Activated T-cell treated with anti-CD3 and anti-CD28 coated beads, Interleukin-2, amount 50 U/mL, for 24 hours (primary cell): Measurements from ENCODE around the gene CACNA2D3.

Experiments
- DNase-seq: peaks from one replicate; pipeline ENCODE4 v3.0.0-alpha.2; 2020
- H3K27ac Mint-ChIP-seq: 2 replicates; pipeline ENCODE4 v1.8.0; 2020; ENCODE audit warnings: mild to moderate bottlenecking, mixed read lengths
- H3K27me3 Mint-ChIP-seq: 2 replicates; pipeline ENCODE4 v1.8.0; 2020; ENCODE audit warnings: mixed read lengths
- H3K36me3 Mint-ChIP-seq: 2 replicates; pipeline ENCODE4 v1.8.0; 2020; ENCODE audit warnings: low read depth, mixed read lengths
- H3K4me1 Mint-ChIP-seq: 2 replicates; pipeline ENCODE4 v1.8.0; 2020; ENCODE audit warnings: low read depth, mixed read lengths
- H3K4me3 Mint-ChIP-seq: 2 replicates; pipeline ENCODE4 v1.8.0; 2020; ENCODE audit warnings: mild to moderate bottlenecking, moderate library complexity, mixed read lengths
- H3K9me3 Mint-ChIP-seq: 2 replicates; pipeline ENCODE4 v1.8.0; 2020; ENCODE audit warnings: mixed read lengths

Gene CACNA2D3

DNA sequence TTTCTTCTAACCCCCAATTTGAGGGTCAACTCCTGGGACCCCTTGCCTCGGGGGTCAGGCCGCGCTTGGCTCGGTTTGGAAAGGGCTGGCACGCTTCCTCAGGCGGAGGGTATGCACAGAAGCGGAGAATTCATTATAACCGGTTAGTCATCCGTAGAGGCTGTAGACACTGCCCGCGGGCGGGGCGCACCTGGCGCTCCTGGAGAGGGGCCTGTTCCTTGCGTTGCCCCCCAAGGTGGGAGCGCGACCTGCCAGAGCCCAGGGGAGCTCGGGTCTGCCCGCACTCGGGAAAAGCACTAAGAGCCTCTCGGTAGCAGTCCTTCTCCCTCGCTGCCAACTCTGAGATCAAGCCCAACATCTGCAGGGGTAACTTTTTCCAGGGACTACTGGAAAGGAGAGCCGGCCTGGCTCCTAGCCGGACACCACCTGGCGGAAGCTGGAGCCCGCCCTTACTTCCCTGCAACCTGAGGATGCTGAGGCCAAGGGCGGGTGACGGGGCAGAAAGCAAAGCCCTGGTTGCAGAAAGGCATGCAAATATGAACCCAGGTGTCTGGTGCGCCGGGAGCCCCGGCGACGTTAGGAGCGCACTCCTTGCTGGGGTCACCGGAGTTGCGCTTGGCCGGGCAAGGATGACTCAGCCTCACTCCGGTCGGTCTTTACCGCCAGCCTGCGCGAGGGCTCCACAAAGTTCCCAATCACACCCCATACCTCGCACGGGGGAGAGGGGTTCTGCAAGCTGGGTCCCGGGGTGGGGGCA lies 1.5 kb upstream of the CACNA2D3 start:
- H3K9me3 Mint-ChIP-seq: no peaks in the 10 kb centered on the region
- H3K4me1 Mint-ChIP-seq: peaks cover 6% of the 10 kb centered on the region
- H3K4me3 Mint-ChIP-seq: no peak overlapping the region
- no peaks in the 10 kb centered on the region for H3K36me3 Mint-ChIP-seq
- H3K27me3 Mint-ChIP-seq: peaks cover 54% of the 10 kb centered on the region
- H3K27ac Mint-ChIP-seq: no peak overlapping the region
- DNase-seq: no peak

DNA sequence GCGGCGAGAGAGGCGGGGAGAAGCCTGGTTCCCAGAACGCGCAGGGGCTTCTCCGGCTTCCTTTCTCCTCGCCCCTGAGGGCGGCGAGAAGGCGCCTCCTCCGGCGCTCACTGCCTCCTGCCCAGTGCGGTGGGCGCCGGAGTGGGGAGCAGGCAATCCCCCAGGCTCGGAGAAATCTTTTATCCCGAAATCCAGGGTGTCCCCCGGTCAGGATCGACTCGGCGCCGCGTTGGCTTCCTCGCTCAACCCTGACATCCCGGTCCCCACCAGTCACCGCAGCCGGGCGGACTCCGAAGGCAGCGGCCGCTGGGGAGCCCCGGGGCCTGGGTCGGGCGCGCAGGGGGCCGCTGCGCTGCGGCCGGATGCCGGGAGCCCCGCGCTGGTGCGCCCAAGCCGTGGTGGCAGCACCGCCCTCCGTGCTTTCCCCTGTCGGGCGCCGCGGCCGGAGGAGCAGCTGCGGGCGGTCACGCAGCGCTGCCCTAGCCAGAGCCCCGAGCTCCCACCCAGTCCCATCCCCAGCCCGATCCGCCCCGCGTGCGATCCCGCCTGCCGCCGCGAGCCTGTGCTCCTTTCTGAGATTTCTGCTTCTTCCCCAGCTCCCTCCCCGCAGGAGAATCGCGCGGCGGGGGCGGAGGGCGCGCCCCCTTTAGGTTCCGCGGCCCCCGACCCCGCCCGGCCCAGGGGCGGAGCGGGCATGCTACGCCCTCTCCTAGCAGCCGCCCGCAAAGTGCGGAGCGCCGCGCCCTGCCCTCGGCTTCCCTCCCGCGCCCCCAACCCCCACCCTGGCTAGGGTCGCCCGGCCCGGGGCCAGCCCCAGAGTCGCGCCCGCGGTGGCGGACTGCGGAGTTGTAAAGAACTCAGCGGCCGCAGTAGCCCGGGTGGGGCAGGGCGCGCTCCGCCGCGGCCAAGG lies 683 bp upstream of the CACNA2D3 start:
- no peak overlapping the region for H3K4me3 Mint-ChIP-seq
- H3K36me3 Mint-ChIP-seq: no peaks in the 10 kb centered on the region
- H3K27me3 Mint-ChIP-seq: peaks cover 58% of the 10 kb centered on the region
- no peak for DNase-seq
- peaks cover 6% of the 10 kb centered on the region for H3K4me1 Mint-ChIP-seq
- H3K9me3 Mint-ChIP-seq: no peaks in the 10 kb centered on the region
- no peak overlapping the region for H3K27ac Mint-ChIP-seq

DNA sequence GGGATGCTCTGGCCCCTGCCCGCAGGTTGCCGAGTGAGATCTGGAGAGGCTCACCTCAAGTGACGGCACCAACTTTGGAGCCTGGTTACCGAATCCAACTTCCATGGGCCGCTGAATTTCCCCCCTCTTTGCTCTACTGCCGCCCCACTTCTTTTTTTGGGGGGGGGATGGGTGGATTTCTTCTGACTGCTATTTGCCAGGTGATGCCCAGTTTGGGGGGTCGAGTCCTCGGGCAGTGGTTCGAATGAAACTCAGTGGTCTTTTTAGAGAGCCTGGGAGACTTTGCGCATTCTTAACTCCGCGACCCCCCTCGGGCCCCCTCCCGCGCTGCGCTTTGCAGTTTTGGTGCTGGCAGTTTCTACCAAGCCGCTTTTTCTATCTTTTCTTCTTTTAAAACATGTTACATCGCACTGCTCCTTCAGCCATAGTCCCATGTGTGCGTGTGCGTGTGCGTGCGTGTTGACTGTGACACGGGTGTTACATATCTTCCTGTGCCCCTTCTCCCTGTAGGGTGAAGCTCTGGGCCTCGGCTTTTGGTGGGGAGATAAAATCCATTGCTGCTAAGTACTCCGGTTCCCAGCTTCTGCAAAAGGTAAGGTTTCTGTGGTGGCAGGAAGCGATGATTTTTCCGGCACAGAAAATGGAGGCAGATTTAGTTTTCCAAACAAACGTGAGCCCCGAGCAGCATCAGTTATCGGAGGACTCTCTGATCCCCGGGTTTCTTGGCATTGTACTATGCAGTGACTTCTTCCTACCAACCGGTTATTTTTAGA lies 837 bp downstream of the CACNA2D3 start:
- H3K27me3 Mint-ChIP-seq: peaks cover 69% of the 10 kb centered on the region
- H3K4me3 Mint-ChIP-seq: no peak overlapping the region
- H3K4me1 Mint-ChIP-seq: peaks cover 6% of the 10 kb centered on the region
- no peak for DNase-seq
- no peaks in the 10 kb centered on the region for H3K36me3 Mint-ChIP-seq
- H3K9me3 Mint-ChIP-seq: no peaks in the 10 kb centered on the region
- no peak overlapping the region for H3K27ac Mint-ChIP-seq

DNA sequence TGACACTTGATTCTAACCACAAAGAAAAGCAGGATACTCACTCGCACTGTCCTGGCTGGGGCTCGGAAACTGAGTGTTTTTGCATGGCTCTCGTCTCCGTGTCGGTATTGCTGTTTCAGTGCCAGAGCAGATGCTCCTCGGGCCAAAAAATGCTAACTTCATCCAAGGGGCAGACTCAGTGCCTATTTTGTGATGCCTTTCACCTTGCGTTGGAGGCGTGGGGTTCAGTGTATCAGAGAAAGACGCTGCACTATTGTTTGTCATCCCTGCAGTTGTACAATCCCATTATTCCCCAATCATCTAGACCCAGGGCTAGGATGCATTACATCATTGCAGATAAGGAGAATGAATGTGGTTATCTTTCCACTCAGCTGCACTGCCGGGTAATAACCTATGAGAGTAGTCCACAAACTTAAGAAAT lies 1.4 kb downstream of the CACNA2D3 start:
- no peaks in the 10 kb centered on the region for H3K9me3 Mint-ChIP-seq
- H3K36me3 Mint-ChIP-seq: no peaks in the 10 kb centered on the region
- H3K4me3 Mint-ChIP-seq: no peak overlapping the region
- H3K4me1 Mint-ChIP-seq: peaks cover 6% of the 10 kb centered on the region
- DNase-seq: no peak
- H3K27me3 Mint-ChIP-seq: peaks cover 73% of the 10 kb centered on the region
- H3K27ac Mint-ChIP-seq: no peak overlapping the region

DNA sequence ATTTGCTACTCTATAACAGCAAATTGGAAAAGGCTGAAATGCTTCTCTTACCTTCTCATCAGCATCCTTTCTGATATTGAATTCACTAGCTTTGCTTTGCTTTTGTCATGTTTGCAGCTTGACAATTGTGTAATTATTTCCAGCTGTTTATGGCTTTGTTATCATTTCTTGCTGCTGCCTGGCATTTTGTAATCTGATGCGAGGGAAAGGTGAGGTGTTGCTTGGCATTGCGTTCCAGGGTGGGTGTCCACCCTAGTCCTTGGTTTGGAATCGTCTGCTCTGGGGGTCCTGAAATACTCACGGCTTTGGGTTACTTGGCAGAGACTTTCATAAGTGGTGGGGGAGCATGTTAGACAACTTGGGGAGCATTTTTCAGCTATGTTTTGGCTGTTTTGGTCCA lies 2.9 kb downstream of the CACNA2D3 start:
- Mint-ChIP-seq H3K4me3 (no peak overlapping the region), H3K4me1 (peaks cover 6% of the 10 kb centered on the region), H3K36me3 (no peaks in the 10 kb centered on the region), H3K27ac (no peak overlapping the region), H3K27me3 (peaks cover 66% of the 10 kb centered on the region), H3K9me3 (no peaks in the 10 kb centered on the region)
- no peak for DNase-seq

DNA sequence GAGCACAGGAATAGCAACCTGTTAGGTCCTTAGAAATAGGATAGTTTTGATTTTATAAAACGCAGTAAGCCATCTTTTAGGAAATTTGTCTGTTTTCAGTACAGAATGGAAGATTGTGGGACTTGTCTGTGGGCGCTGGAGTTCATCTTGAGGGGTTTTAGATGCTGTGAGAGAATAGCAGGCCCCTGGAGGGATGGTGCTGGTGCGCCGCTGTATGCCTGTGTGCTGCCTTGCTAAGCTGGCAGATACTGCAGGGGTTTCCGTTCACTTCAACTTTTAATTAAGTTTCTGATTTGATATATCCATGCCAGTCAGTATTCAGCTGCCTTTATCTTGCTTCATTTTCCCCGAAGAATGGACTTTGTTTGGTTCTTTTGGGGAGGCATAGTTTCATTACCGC lies 4.2 kb downstream of the CACNA2D3 start:
- peaks cover 6% of the 10 kb centered on the region for H3K4me1 Mint-ChIP-seq
- DNase-seq: no peak
- H3K36me3 Mint-ChIP-seq: no peaks in the 10 kb centered on the region
- H3K27me3 Mint-ChIP-seq: peaks cover 59% of the 10 kb centered on the region
- H3K4me3 Mint-ChIP-seq: no peak overlapping the region
- H3K9me3 Mint-ChIP-seq: no peaks in the 10 kb centered on the region
- H3K27ac Mint-ChIP-seq: no peak overlapping the region

DNA sequence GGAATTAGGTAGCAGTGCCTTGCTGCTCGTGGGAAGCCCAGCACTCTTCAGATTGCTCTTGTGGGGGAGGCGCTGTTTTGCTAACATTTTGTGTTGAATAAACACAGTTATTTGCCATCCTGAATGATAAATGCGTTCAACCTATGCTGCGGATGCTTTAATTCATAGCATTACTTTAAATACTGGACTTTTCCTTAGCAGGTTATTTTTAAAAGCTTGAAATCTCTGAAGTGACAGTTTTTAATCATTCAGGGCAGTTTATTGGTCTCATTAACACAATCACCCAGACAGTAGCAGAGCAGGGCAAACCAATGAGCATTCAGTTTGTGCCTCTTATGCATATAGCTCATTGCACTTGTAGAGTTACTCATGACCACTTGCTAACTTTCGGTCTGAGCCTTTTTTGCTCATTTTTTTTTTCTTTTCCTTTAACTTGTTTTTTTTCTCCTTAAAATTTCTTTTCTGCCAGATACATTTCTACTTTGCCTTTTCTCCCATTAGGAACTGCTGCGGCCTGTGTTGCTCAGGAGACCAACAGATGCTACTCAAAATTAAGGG lies 5.2 kb downstream of the CACNA2D3 start:
- H3K4me3 Mint-ChIP-seq: no peak overlapping the region
- no peaks in the 10 kb centered on the region for H3K36me3 Mint-ChIP-seq
- DNase-seq: no peak
- H3K9me3 Mint-ChIP-seq: no peaks in the 10 kb centered on the region
- no peak overlapping the region for H3K27ac Mint-ChIP-seq
- H3K4me1 Mint-ChIP-seq: peaks cover 6% of the 10 kb centered on the region
- peaks cover 59% of the 10 kb centered on the region for H3K27me3 Mint-ChIP-seq

DNA sequence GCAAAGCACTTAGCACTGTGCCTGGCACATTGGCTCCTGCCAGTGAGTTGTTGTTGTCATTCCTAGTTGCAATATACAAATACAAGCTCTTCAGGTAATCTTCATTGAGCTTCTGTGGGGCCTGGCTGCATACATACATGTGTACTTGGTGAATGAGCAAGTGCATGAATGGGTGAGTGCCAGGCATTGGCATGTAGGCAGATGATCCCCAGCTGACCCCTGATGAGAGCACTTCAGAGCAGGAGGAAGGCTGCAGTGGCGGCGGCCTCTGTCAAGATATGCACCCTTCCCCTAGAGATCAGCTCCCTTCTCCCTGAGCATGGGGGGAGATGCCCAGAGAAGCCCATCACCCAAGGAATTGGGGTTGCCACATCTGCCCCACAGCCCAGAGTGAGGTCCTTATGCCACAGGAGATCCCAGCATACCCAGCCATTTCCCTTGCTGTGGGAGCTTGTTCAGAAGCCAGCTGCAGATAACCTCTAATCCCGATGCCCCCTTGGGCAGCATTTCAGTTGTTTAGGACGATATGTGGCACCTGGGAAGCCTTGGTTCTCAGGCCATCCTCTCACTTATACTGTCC lies 8.8 kb downstream of the CACNA2D3 start:
- peaks cover 30% of the 10 kb centered on the region for H3K27me3 Mint-ChIP-seq
- H3K27ac Mint-ChIP-seq: no peak overlapping the region
- H3K36me3 Mint-ChIP-seq: no peaks in the 10 kb centered on the region
- no peaks in the 10 kb centered on the region for H3K4me1 Mint-ChIP-seq
- no peaks in the 10 kb centered on the region for H3K9me3 Mint-ChIP-seq
- DNase-seq: no peak
- H3K4me3 Mint-ChIP-seq: no peak overlapping the region

DNA sequence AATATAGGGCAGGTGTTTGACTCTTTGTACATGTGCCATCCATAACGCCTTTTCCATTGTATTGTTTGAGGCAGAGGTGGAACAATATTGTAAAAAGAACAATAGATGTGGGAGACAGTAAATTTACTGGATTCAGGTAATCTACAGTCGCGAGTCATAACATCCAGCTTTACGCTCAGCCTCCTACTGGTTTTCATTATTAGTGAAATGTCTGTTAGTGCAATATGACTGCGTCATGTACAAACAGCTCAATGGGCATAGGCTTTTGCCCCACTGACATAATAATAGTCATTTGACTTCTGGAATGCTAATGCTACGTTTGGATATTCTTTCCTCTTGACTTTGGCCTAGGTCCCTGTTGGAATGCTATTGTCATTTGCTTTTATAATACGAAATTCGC lies 9.5 kb downstream of the CACNA2D3 start:
- Mint-ChIP-seq H3K4me1 (no peaks in the 10 kb centered on the region), H3K27ac (no peak overlapping the region), H3K27me3 (peaks cover 22% of the 10 kb centered on the region), H3K9me3 (no peaks in the 10 kb centered on the region), H3K4me3 (no peak overlapping the region), H3K36me3 (no peaks in the 10 kb centered on the region)
- DNase-seq: no peak

DNA sequence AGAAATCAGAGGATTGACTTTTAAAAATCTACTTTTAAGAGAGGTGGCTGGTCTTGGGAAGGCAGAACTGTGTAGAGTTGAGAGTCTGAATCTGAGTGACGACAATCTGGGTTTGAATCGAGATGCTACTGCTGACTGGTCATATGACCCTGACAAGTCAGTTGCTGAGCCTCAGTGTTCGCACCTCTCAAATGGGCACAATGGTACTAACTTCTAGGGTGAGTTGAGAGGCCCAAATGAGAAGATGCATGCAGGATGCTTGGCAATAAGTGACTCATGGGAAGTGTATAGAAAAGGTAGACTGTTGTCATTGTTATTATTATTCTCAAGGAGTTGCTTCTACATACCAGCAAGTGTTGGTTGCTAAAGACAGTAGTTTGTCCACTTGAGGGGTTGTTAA lies 10.3 kb downstream of the CACNA2D3 start:
- H3K27ac Mint-ChIP-seq: no peak overlapping the region
- H3K4me3 Mint-ChIP-seq: no peak overlapping the region
- no peak for DNase-seq
- peaks cover 17% of the 10 kb centered on the region for H3K27me3 Mint-ChIP-seq
- H3K4me1 Mint-ChIP-seq: no peaks in the 10 kb centered on the region
- H3K36me3 Mint-ChIP-seq: no peaks in the 10 kb centered on the region
- H3K9me3 Mint-ChIP-seq: no peaks in the 10 kb centered on the region

DNA sequence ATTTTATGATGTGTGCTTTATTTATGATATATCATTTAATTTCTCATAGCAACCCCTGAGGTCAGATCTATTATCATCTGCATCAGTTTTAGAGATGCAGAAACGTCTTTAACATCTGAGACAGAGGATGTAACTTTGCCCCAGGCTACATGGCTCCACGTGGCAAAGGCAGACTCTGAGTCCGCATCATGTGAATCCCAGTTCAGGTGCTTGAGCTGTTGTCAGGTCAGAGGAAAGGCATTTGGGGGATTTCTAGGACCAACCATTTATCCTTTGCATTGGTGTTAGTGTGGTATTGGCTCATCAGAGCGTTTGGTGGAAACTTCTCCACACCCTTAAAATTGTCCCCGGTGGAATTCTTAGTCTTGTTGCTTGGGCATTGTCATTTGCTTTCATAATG lies 10.8 kb downstream of the CACNA2D3 start:
- no peaks in the 10 kb centered on the region for H3K4me1 Mint-ChIP-seq
- no peak overlapping the region for H3K27ac Mint-ChIP-seq
- H3K27me3 Mint-ChIP-seq: peaks cover 14% of the 10 kb centered on the region
- no peaks in the 10 kb centered on the region for H3K36me3 Mint-ChIP-seq
- no peak for DNase-seq
- no peak overlapping the region for H3K4me3 Mint-ChIP-seq
- no peaks in the 10 kb centered on the region for H3K9me3 Mint-ChIP-seq

DNA sequence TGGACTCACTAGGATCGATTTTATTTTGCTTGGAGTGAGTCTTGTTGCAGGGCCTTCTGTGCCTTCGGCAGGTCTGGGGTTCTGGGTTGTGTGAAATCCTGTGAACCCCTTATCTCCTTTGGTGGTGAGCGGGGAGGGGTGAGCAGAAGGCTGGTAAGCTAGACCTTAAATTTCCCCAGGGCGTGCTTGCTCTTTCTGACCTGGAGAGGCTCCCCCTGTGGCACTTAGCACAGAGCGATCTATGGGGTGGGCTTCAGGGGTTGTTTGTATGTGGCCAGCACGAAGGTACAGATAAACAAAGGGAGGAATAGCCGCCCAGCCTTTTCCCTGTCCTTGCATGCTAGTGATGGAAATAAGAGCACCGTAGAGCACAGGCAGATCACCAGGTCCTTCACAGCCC lies 11.8 kb downstream of the CACNA2D3 start:
- H3K27ac Mint-ChIP-seq: no peak overlapping the region
- DNase-seq: no peak
- H3K27me3 Mint-ChIP-seq: peaks cover 15% of the 10 kb centered on the region
- H3K9me3 Mint-ChIP-seq: no peaks in the 10 kb centered on the region
- H3K36me3 Mint-ChIP-seq: no peaks in the 10 kb centered on the region
- no peak overlapping the region for H3K4me3 Mint-ChIP-seq
- H3K4me1 Mint-ChIP-seq: no peaks in the 10 kb centered on the region

DNA sequence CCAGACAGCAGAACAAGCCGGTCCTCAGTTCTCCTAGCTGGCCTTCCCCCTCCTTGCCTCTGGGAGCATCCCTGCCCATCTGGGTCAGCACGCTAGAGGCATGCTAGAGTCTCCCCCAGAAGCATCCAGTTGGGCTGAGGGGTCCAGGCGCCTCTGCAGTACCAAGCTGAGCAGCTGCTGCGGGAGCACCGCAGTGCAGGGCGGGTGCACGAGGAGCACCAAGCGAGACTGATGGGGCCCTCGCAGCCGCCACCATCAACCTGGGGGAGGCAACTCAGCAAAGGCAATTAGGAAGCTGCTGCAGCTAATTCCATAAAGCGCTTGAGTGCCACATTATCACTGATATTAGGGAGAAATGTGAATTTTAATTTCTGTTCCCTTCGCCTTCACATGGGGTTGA lies 12.4 kb downstream of the CACNA2D3 start:
- Mint-ChIP-seq H3K4me3 (no peak overlapping the region), H3K9me3 (no peaks in the 10 kb centered on the region), H3K27ac (no peak overlapping the region), H3K4me1 (no peaks in the 10 kb centered on the region), H3K36me3 (no peaks in the 10 kb centered on the region), H3K27me3 (peaks cover 15% of the 10 kb centered on the region)
- DNase-seq: no peak

DNA sequence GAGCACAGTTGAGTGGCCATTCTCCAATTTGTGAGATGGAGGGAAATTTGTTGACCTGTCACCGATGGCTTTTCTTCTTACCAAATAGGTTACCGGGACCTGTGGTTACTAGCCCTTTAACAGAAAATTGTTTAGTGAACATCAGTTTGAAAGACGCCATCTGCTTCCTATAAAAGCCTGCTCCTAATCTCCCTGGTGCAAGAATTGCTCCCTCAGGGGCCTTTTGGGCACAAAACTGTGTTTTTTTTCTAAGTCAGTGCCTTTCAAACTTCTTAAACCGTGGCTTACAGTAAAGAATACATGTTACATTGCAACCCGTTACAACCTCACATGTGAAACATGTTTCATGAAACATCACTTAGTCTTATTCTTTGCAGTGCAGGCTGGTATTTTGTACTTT lies 15.0 kb downstream of the CACNA2D3 start:
- H3K9me3 Mint-ChIP-seq: no peaks in the 10 kb centered on the region
- no peak overlapping the region for H3K4me3 Mint-ChIP-seq
- no peaks in the 10 kb centered on the region for H3K4me1 Mint-ChIP-seq
- no peak overlapping the region for H3K27ac Mint-ChIP-seq
- no peak for DNase-seq
- peaks cover 12% of the 10 kb centered on the region for H3K27me3 Mint-ChIP-seq
- H3K36me3 Mint-ChIP-seq: no peaks in the 10 kb centered on the region
